COLO668 (cell line): ENCODE data around the gene FANCL.
"Not testable (repeated sequence)": the region's sequence is repeated elsewhere in the genome, so short reads cannot be mapped to it uniquely, and the experiment has no call there.

Experiments
- DNase-seq: peaks from one replicate; lab custom pipeline; 2025; ENCODE audit not compliant: unreplicated experiment; lab: John Stamatoyannopoulos, UW

FANCL gene

GRCh38 chr2:58146707-58147106 lies 94.4 kb downstream of the FANCL start:
- DNase-seq, result no peak

DNA sequence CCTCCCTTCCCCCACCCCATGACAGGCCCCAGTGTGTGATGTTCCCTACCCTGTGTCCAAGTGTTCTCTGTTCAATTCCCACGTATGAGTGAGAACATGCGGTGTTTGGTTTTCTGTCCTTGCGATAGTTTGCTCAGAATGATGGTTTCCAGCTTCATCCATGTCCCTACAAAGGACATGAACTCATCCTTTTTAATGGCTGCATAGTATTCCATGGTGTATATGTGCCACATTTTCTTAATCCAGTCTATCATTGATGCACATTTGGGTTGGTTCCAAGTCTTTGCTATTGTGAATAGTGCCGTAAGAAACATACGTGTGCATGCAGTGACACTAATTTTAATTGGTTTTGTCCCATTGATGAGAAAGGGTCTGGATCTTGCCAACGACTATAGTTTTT lies 95.4 kb downstream of the FANCL start:
- not testable (repeated sequence) for DNase-seq

DNA sequence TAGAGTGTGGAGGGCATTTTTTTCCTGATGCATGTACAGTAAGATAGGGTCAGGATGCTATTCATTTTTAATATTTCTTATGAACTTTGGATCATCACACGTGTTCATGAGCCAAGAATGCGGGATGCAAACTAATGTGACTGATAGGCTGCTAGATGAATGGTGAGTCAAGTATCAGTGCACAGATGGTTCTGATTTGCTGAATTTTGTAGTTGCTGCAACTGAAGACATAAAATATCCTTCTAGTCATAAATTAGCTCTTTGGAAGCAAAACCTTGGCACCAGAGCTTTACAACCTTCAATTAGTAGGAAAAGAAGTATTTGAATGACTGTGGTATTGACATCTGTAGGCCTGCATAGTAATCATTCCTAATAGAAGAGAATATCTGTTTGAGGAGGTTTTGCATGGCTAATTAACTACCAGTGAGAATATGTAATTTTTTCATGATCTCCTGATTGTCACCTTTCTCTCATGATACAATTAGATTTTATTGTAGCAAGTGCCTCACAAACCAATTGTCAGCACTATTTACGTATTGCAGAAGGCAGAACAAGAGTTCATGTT lies 100.5 kb downstream of the FANCL start:
- DNase-seq, result no peak

- no peak for DNase-seq
Measured at GRCh38 chr2:58138396-58139030, 102.6 kb downstream of the FANCL start.

DNA sequence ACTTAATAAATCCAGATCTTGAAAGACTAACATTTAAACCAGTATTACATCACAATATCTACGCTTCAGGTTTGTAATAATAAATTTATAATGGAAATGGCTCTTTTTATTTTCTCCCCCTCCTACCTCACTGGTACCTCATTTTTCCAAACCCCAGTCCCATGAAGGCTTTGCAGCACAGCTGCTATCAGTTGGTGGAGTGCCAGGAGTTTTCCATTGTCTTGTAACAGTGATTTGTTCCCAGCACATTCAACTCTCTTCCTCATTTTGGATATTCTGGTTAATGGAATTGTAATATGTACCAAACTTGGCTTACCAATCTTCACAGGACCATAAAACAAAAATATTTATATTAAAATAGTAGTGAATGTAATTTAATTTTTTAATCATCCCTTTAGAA lies 103.3 kb downstream of the FANCL start:
- DNase-seq, result no peak

- no peak for DNase-seq
Measured at GRCh38 chr2:58137221-58137620, 103.9 kb downstream of the FANCL start.

- DNase-seq, result no peak
Measured at GRCh38 chr2:58135861-58136260, 105.3 kb downstream of the FANCL start.

GRCh38 chr2:58133395-58133794 lies 107.7 kb downstream of the FANCL start:
- no peak for DNase-seq

DNA sequence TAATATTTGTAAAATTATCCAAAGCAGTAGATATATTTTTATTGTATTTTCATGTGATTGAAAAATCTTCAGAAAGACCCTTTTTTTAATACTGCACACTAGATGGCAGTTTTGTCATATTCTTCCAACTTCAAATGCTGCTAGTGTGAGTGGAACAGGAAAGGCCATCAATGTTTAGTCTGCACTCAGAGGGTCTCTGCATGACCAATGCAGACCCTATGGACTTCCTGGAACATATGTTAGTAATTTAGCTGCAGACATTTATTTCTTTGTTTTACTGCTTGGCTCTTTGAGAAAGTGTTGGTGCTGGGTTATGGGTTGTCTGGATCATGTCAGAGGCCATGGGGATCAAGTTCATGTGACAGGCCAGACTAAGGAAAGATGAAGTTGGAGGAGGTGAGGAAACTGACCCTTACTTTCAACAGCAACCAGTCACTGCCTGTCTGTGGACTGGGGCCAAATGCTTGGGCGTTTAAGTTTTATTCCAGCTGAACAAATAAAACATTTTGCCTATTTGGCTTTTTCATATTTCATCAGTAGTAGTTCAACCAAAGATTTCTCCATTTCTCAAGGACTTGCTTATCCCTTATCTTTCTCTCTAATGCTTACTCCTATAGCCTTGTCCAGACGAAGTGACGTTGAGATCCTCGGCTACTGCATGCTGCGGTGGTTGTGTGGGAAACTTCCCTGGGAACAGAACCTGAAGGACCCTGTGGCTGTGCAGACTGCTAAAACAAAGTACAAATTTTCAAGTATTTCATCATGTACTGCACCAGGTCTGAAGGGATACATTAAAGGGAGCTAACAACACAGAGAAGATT lies 109.7 kb downstream of the FANCL start:
- DNase-seq, result no peak

DNA sequence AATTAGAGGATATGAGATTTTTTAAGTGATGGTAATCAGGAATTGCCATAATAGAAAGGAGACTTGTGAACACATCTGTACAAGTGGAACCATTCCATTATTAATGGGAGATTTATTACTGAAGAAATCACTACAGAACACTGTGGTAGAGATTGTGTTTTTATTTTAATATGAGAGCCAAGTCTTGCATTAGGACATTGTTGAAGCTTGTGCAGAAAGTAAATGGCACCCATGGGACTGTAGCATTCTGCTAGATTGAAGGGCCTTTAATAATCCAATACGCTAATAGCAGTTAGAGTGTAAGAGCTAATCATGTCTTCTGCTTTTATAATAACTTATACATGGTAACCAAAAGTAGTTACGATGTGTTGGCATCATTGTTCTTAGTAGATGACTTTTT lies 110.9 kb downstream of the FANCL start:
- DNase-seq, result no peak

DNA sequence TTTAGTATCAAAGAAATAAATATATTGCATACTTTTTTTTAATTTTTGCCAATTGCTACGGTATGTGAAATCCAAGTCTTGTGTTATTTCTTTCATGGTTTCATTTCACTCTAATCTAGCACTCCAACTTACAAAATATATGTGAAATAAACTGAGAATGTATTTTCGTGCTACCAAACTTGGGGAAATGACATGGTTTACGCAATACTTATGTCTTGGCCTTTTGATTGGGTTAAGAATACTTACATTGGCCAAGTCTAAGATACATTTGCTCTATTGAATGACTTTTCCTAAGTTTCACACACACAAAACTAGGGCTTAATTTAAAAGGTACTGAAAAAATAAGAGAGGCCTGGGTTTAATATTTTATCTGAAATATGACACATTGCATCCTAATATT lies 114.0 kb downstream of the FANCL start:
- no peak for DNase-seq

DNA sequence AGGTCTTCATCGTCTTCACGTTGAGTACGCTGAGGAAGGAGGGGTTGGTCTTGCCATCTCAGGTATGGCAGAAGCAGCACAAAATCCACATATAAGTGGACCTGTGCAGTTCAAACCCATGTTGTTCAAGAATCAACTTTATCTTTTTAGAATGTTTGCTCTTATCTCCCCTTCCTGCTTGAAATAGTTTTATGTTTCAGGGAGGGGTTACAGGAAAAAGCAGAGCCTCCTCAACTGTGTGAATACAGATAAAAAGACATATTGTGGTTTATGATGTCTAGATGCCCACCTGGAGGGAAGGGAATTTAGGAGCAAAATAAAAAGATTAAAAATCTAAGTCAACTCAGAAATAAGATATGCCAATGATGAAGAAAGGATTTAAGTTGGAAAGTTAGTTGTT lies 118.6 kb downstream of the FANCL start:
- DNase-seq, result no peak

GRCh38 chr2:58122040-58122439 lies 119.1 kb downstream of the FANCL start:
- DNase-seq, result no peak

GRCh38 chr2:58120626-58121229 lies 120.4 kb downstream of the FANCL start:
- no peak for DNase-seq

DNA sequence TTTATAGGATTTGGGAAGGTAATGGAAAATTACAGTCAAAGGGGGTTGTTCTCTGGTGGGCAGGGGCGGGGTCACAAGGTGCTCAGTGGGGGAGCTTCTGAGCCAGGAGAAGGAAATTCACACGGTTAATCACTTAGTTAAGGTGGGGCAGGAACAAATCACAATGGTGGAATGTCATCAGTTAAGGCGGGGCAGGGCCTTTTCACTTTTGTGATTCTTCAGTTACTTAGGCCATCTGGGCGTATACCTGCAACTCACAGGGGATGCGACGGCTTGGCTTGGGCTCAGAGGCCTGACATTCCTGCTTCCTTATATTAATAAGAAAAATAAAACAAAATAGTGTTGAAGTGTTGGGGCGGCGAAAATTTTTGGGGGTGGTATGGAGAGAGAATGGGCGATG lies 127.6 kb downstream of the FANCL start:
- not testable (repeated sequence) for DNase-seq

DNA sequence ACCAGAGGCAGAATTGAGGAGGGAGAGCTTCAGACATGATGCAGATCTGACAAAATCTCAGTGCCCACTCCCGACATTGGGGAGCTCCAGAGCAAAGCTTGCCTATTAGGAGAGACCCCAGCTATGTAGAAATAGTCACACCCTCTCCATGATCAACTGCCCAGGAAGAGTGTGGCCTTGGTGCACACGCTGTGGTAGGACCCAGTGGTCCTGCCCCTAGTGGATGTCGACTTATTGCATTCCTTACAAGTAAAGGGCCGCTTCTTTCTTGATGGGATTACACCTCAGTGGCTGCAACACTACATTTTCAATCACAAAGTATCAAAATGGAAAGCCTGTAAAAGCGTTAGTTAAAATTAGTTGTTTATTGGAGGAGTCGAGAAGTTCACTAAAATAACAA lies 130.4 kb downstream of the FANCL start:
- DNase-seq, result no peak

DNA sequence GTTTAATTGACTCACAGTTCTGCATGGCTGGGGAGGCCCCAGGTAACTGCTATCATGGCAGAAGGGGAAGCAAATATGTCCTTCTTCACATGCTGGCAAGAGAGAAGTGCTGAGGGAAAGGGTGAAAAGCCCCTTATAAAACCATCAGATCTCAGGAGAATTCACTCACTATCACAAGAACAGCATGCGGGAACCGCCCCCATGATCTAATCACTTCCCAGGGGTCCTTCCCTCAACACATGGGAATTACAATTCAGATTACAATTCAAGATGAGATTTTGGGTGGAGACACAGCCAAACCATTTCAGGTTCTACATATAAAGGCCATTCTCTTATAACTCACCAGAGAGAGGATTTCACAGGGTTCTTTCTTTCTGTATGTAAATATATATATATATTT lies 131.6 kb downstream of the FANCL start:
- no peak for DNase-seq
